Tibial artery (tissue), 4 donors: Measurements from ENCODE around the gene CNTD1.
A peak's percentile ranks its signal among the peaks of the same experiment; 100 is the strongest.

Experiments used
- DNase-seq, 2 donors: peaks; one replicate each; pipeline ENCODE4 v3.0.0-alpha.2; 2019
- H3K27ac ChIP-seq, 2 donors: fragments of 200-600 bp; sonication (generic) in 1 of 2; 1 replicate in 1 of 2; 2 replicates in 1 of 2; pipeline ENCODE4 v1.5.1; 2018 to 2019; ENCODE audit warnings: mild to moderate bottlenecking in 1 of 2
- H3K27me3 ChIP-seq, 2 donors: fragments of 200-600 bp; sonication (generic) in 1 of 2; one replicate each; pipeline versions ENCODE4 v1.5.1 to v1.6.0; 2016 to 2019
- H3K36me3 ChIP-seq, 3 donors: fragments of 200-600 bp; sonication (generic) in 2 of 3; one replicate each; pipeline ENCODE4 v1.5.1; 2016 to 2019; ENCODE audit warnings: mild to moderate bottlenecking in 2 of 3
- H3K4me1 ChIP-seq, 4 donors: fragments of 200-600 bp; sonication (generic) in 2 of 4; 1 replicate in 3 of 4; 2 replicates in 1 of 4; pipeline ENCODE4 v1.5.1; 2016 to 2019
- H3K4me3 ChIP-seq, 2 donors: fragments of 200-600 bp; sonication (generic) in 1 of 2; 1 replicate in 1 of 2; 2 replicates in 1 of 2; pipeline ENCODE4 v1.5.1; 2018 to 2019; ENCODE audit warnings: mild to moderate bottlenecking in 2 of 2
- H3K9me3 ChIP-seq, 3 donors: fragments of 200-600 bp; sonication (generic) in 1 of 3; one replicate each; pipeline ENCODE4 v1.5.1; 2016 to 2019
- CTCF ChIP-seq, 2 experiments: fragments of 200-600 bp in 1 of 2; fragments of 450-650 bp in 1 of 2; IDR thresholded peaks; one replicate each; pipeline ENCODE4 v1.5.1; 2017 to 2019; ENCODE audit warnings: antibody characterized with exemption in 2 of 2, mild to moderate bottlenecking in 1 of 2, moderate library complexity in 1 of 2
- intact Hi-C: fragments of 100-400 bp; cut with DNase I; formaldehyde crosslinking; loops from one replicate; pipeline ENCODE4 v1.15.0; 2023; ENCODE audit warnings: low total_unique reads

Gene CNTD1

GRCh38 chr17:42832934-42833766 lies 34.5 kb downstream of the CNTD1 start, which contains the start of gene PSME3:
Gene PSME3 (plus strand): TSS chr17:42833397. CDS start chr17:42833632, 235 bp downstream.
- Histone ChIP-seq H3K36me3 (peaks cover 15 to 35% (median 21%) of the 10 kb centered on the region in 3 donors), H3K4me3 (peak within 1 kb of the TSS; percentile 80 to 81), H3K4me1 (peaks cover 0 to 23% (median 6%) of the 10 kb centered on the region in 4 donors), H3K9me3 (no peaks in the 10 kb centered on the region), H3K27ac (peak within 1 kb of the TSS; percentile 85 to 86), H3K27me3 (no peaks in the 10 kb centered on the region)
- intact Hi-C loops = no loop called here
- TF ChIP-seq CTCF (IDR thresholded peaks at IDR 0.05) = peak in 1 of 2 experiments; percentile 4
- peak; percentile 87 to 92 for DNase-seq

- DNase-seq = no peak
- no peak for TF ChIP-seq CTCF (IDR thresholded peaks at IDR 0.05)
- intact Hi-C loops = no loop called here
Measured at GRCh38 chr17:42833767-42834422, 35.2 kb downstream of the CNTD1 start.

GRCh38 chr17:42835732-42836131 lies 37.1 kb downstream of the CNTD1 start:
- peaks cover 40 to 61% (median 45%) of the 10 kb centered on the region in 3 donors for H3K36me3 ChIP-seq
- intact Hi-C loops = no loop called here

More at GRCh38 chr17:42833767-42834422, 35.2 kb downstream of the CNTD1 start:
- Histone ChIP-seq H3K9me3 (no peaks in the 10 kb centered on the region), H3K4me3 (peak overlapping the region; percentile 80 to 81), H3K27ac (peak overlapping the region; percentile 85 to 86), H3K27me3 (no peaks in the 10 kb centered on the region), H3K36me3 (peaks cover 23 to 43% (median 28%) of the 10 kb centered on the region in 3 donors), H3K4me1 (peaks cover 0 to 23% (median 6%) of the 10 kb centered on the region in 4 donors)

GRCh38 chr17:42841975-42842685 lies 43.5 kb downstream of the CNTD1 start:
- H3K4me3 ChIP-seq = no peak overlapping the region
- H3K9me3 ChIP-seq = no peaks in the 10 kb centered on the region
- DNase-seq = no peak
- peaks cover 0 to 13% (median 6%) of the 10 kb centered on the region in 4 donors for H3K4me1 ChIP-seq
- intact Hi-C loops = loop anchor here (2.0 to 5.0 kb wide), 2 partner anchors 89 to 155 kb away; partner anchors contain the start of gene RPL27
- H3K27ac ChIP-seq = no peak overlapping the region
- H3K27me3 ChIP-seq = no peaks in the 10 kb centered on the region
- TF ChIP-seq CTCF (IDR thresholded peaks at IDR 0.05) = no peak
- H3K36me3 ChIP-seq = peaks cover 50 to 91% (median 78%) of the 10 kb centered on the region in 3 donors

More at GRCh38 chr17:42835732-42836131, 37.1 kb downstream of the CNTD1 start:
- Histone ChIP-seq H3K9me3 (no peaks in the 10 kb centered on the region), H3K27me3 (no peaks in the 10 kb centered on the region), H3K4me1 (peaks cover 0 to 23% (median 6%) of the 10 kb centered on the region in 4 donors), H3K27ac (no peak overlapping the region), H3K4me3 (no peak overlapping the region)
- no peak for TF ChIP-seq CTCF (IDR thresholded peaks at IDR 0.05)
- no peak for DNase-seq

- peaks cover 37 to 77% (median 66%) of the 10 kb centered on the region in 3 donors for H3K36me3 ChIP-seq
- peak overlapping the region; percentile 34 to 36 for H3K27ac ChIP-seq
- DNase-seq = peak in 1 of 2 donors; percentile 47
Measured at GRCh38 chr17:42843358-42843934, 44.8 kb downstream of the CNTD1 start.

More at GRCh38 chr17:42843358-42843934, 44.8 kb downstream of the CNTD1 start:
- Histone ChIP-seq H3K27me3 (no peaks in the 10 kb centered on the region), H3K9me3 (no peaks in the 10 kb centered on the region), H3K4me3 (no peak overlapping the region), H3K4me1 (peaks cover 0 to 17% (median 7%) of the 10 kb centered on the region in 4 donors)
- peak; percentile 96 to 97 for TF ChIP-seq CTCF (IDR thresholded peaks at IDR 0.05)
- intact Hi-C loops = loop anchor here (2.0 to 5.0 kb wide), 2 partner anchors 87 to 154 kb away; partner anchors contain the start of gene RPL27
